Heart left ventricle (tissue), 16 donors: ENCODE data around the gene JCHAIN. TPM values are rescaled to one million over a fixed set of nuclear protein-coding genes. Genes with fewer than 3 reads are reported as not detected.

Experiments used
- ATAC-seq, 4 donors: fragments of 200-7000 bp; cut with Tn5 transposase; one replicate each; pipeline ENCODE4 v1.9.1; 2020 to 2022; ENCODE audit warnings: moderate library complexity in 4 of 4, mild to moderate bottlenecking in 3 of 4, moderate number of reproducible peaks in 1 of 4
- DNase-seq, 5 donors: peaks; one replicate each; pipeline ENCODE4 v3.0.0-alpha.2; 2020
- H3K27ac ChIP-seq, 12 donors: fragments of 200-600 bp; sonication (generic) in 4 of 12; one replicate each; pipeline versions ENCODE4 v1.5.0 to v1.8.0; 2016 to 2022; ENCODE audit warnings: mild to moderate bottlenecking in 2 of 12
- H3K27me3 ChIP-seq, 9 donors: fragments of 200-600 bp; sonication (generic) in 2 of 9; one replicate each; pipeline versions ENCODE4 v1.5.1 to v1.8.0; 2016 to 2022; ENCODE audit warnings: mild to moderate bottlenecking in 3 of 9
- H3K36me3 ChIP-seq, 9 donors: fragments of 200-600 bp; sonication (generic) in 2 of 9; one replicate each; pipeline versions ENCODE4 v1.5.0 to v1.8.0; 2018 to 2022; ENCODE audit warnings: mild to moderate bottlenecking in 2 of 9
- H3K4me1 ChIP-seq, 12 donors: fragments of 200-600 bp; sonication (generic) in 4 of 12; one replicate each; pipeline versions ENCODE4 v1.5.0 to v1.8.0; 2016 to 2022; ENCODE audit warnings: mild to moderate bottlenecking in 3 of 12
- H3K4me3 ChIP-seq, 12 donors: fragments of 200-600 bp; sonication (generic) in 4 of 12; one replicate each; pipeline versions ENCODE4 v1.5.0 to v1.8.0; 2017 to 2022; ENCODE audit warnings: mild to moderate bottlenecking in 9 of 12, moderate library complexity in 4 of 12
- H3K9me3 ChIP-seq, 12 donors: fragments of 200-600 bp; sonication (generic) in 4 of 12; one replicate each; pipeline versions ENCODE4 v1.5.0 to v1.8.0; 2016 to 2022; ENCODE audit warnings: mild to moderate bottlenecking in 1 of 12
- CTCF ChIP-seq, 12 donors: fragments of 200-600 bp; sonication (generic) in 4 of 12; IDR thresholded peaks; one replicate each; pipeline versions ENCODE4 v1.5.0 to v1.8.0; 2018 to 2022; ENCODE audit warnings: antibody characterized with exemption in 12 of 12, mild to moderate bottlenecking in 5 of 12
- POLR2A ChIP-seq, 2 donors: fragments of 450-650 bp; IDR thresholded peaks; one replicate each; pipeline ENCODE4 v1.6.1; 2017; ENCODE audit warnings: antibody characterized with exemption in 2 of 2, mild to moderate bottlenecking in 2 of 2, moderate library complexity in 2 of 2
- WGBS, 4 donors: extraction: QIAGEN DNeasy Blood & Tissue Kit in 2 of 4; methylation state at CpG; one replicate each; pipeline versions ENCODE4 v1.1.5 to v1.1.7; 2013 to 2018; 5-methylcytosine and 5-hydroxymethylcytosine counted together
- intact Hi-C, 10 donors: fragments of 100-400 bp; cut with DNase I; formaldehyde crosslinking; loops; one replicate each; pipeline versions ENCODE4 v1.11.1 to v1.14.2; 2022
- polyA plus RNA-seq, 2 donors: library from polyadenylated mRNA; stranded (reverse); fragments of 200-250 nt; gene quantifications; one replicate each; pipeline ENCODE4 v1.2.3, GENCODE V29; 2013
- total RNA-seq, 9 donors: library from RNA; depleted of rRNA in 2 of 9; stranded (reverse); fragments of >200 nt in 2 of 9; fragmentation: NEBNext Ultra II Directional in 3 of 9; extraction: Animal tissue kit (Norgen Biotek cat#: 25700) in 3 of 9; gene quantifications; one replicate each; pipeline versions ENCODE4 v1.1.0 to v1.2.4, GENCODE V29; 2016 to 2023
- donor health status: ischemic (EF 13 %, LVEDD 7.1; RV severe dilation, severe dysfunction).
- donor health status: healthy with polysubstance abuse.
- donor health status: DM: no; HTN: yes; CAD: no.
- donor health status: DM: no; HTN: no; CAD: no.
- donor health status: ischemic (EF 25% LVEDD 6.9; RV normal size, moderate dysfunction).
- donor health status: ischemic (EF 25% LVEDD 5.7; RV mildly dilated, moderate dysfunction).
- donor health status: healthy.
- donor health status: DM: yes; HTN: yes; CAD: no.
- donor health status: ischemic (EF 35%, LVEDD 5.7; RV mildly dilated, moderate dysfunction).
- donor health status: nonischemic (EF 11% LVEDD 7.7; RV severe dilation, severe dysfunction).
- donor health status: DM: yes; HTN: yes; CAD: no.
- donor health status: PGD.
- donor health status: ischemic (EF 29% LVEDD 5.4; RV normal size, mild dysfunction).
- donor health status: nonischemic (EF 23%, LVEDD 6.1; RV moderate dilation, normal function).

JCHAIN gene
- total and polyA plus RNA-seq, 11 donors, result 0.19 to 40.0 (median 4.8) TPM; not detected in 2

DNA sequence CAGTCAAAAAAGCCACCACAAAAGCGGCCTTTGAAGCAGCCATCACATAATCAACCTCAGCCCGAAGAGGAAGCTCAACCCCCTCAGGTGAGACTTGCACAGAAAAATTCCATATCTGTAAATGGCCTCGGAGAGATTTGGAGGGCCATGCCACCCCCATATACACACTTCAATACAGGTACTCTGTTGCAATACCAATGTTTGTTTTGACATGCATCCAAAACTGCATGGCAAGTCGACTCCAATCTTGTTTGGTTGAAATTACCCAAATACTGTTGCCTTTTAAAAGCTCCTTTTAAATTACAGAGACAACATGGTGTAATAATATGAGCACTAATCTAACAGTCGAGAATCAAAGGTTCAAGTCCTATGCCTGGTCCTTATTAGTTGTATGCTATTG lies 31.8 kb downstream of the JCHAIN start:
- H3K27ac ChIP-seq, result no peak overlapping the region

GRCh38 chr4:70632028-70632427 lies 34.3 kb downstream of the JCHAIN start:
- DNase-seq, result no peak
- 79 to 88% (median 84%) methylated on average over 1 of the region's 1 CpG for WGBS, 4 donors

More for the DNA sequence above, 31.8 kb downstream of the JCHAIN start:
- no peak for DNase-seq
- Histone ChIP-seq H3K4me3 (no peak overlapping the region), H3K9me3 (no peaks in the 10 kb centered on the region), H3K27me3 (no peaks in the 10 kb centered on the region), H3K4me1 (peaks cover 0 to 16% (median 0%) of the 10 kb centered on the region in 12 donors), H3K36me3 (no peaks in the 10 kb centered on the region)
- intact Hi-C loops, result no loop called here
- TF ChIP-seq CTCF (IDR thresholded peaks at IDR 0.05) (no peak), POLR2A (IDR thresholded peaks at IDR 0.05) (no peak)
- ATAC-seq, result no peak
- WGBS, 4 donors, result 87 to 93% (median 89%) methylated on average over 5 of the region's 5 CpGs

GRCh38 chr4:70630162-70630561 lies 36.1 kb downstream of the JCHAIN start:
- TF ChIP-seq CTCF (IDR thresholded peaks at IDR 0.05) (no peak), POLR2A (IDR thresholded peaks at IDR 0.05) (no peak)
- H3K27ac ChIP-seq, result no peak overlapping the region
- intact Hi-C loops, result no loop called here
- H3K27me3 ChIP-seq, result no peaks in the 10 kb centered on the region
- 77 to 87% (median 81%) methylated on average over 3 of the region's 3 CpGs for WGBS, 4 donors
- H3K9me3 ChIP-seq, result no peaks in the 10 kb centered on the region
- ATAC-seq, result no peak
- H3K4me3 ChIP-seq, result no peak overlapping the region
- peaks cover 0 to 2% (median 0%) of the 10 kb centered on the region in 12 donors for H3K4me1 ChIP-seq
- DNase-seq, result no peak
- H3K36me3 ChIP-seq, result no peaks in the 10 kb centered on the region

More at GRCh38 chr4:70632028-70632427, 34.3 kb downstream of the JCHAIN start:
- no peaks in the 10 kb centered on the region for H3K27me3 ChIP-seq
- no peak overlapping the region for H3K27ac ChIP-seq
- H3K4me3 ChIP-seq, result no peak overlapping the region
- intact Hi-C loops, result no loop called here
- TF ChIP-seq POLR2A (IDR thresholded peaks at IDR 0.05) (no peak), CTCF (IDR thresholded peaks at IDR 0.05) (no peak)
- ATAC-seq, result no peak
- H3K4me1 ChIP-seq, result peaks cover 0 to 5% (median 0%) of the 10 kb centered on the region in 12 donors
- no peaks in the 10 kb centered on the region for H3K36me3 ChIP-seq
- no peaks in the 10 kb centered on the region for H3K9me3 ChIP-seq

- DNase-seq (no peak), ATAC-seq (no peak)
- Histone ChIP-seq H3K27ac (no peak overlapping the region), H3K27me3 (no peaks in the 10 kb centered on the region), H3K9me3 (no peaks in the 10 kb centered on the region), H3K36me3 (no peaks in the 10 kb centered on the region), H3K4me3 (no peak overlapping the region), H3K4me1 (peaks cover 0 to 2% (median 0%) of the 10 kb centered on the region in 12 donors)
- intact Hi-C loops, result no loop called here
- TF ChIP-seq CTCF (IDR thresholded peaks at IDR 0.05) (no peak), POLR2A (IDR thresholded peaks at IDR 0.05) (no peak)
- WGBS, 4 donors, result 84 to 88% (median 87%) methylated on average over 1 of the region's 1 CpG
These were observed 36.7 kb downstream of the JCHAIN start for GRCh38 chr4:70629469-70630090.
